CD4-positive, alpha-beta T cell treated with Interleukin-10 for 1 hour (primary cell): Measurements from ENCODE around the gene CCDC142.
A peak's percentile ranks its signal among the peaks of the same experiment; 100 is the strongest.

Experiments used
- DNase-seq: peaks from one replicate; pipeline ENCODE4 v3.0.0-alpha.2; 2020

Gene CCDC142

DNA sequence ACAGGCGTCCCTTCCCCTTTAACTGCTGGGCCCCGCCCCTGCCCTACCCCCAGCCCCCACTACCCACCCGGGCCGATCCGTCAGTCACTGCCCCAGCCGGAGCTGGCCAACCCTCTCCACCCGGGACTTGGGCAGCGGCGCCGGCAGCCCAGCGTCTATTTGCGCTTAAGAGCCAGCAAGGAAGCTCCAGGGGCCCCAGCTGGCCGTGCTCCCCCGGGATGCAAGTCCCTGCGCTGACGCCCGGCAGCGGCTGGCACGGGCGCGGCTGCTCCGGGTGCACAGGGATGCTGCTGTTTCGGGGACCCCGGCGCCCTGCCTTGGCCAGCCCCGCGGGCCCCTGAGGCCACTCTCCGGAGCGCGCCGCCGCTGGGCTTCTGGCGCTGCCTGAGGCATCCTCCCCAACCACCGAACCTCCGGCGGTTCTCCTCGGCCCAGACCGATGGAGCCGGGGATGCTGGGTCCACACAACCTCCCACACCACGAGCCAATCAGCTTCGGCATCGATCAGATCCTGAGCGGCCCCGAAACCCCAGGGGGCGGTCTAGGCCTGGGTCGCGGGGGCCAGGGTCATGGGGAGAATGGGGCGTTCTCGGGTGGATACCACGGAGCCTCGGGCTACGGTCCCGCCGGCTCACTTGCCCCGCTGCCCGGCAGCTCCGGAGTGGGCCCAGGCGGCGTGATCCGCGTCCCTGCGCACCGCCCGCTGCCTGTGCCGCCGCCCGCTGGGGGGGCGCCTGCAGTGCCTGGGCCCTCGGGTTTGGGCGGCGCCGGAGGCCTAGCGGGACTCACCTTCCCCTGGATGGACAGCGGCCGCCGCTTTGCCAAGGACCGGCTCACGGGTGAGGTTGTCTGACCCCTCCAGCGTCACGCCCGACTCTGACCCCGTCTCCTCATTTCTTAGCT lies 31.8 kb upstream of the CCDC142 start, which contains the start of gene TLX2:
Gene TLX2, plus strand, starts transcription at position 83 of the 903 bp plus-strand sequence. Its CDS starts 357 bp downstream, at position 440.
- no peak for DNase-seq

GRCh38 chr2:74513605-74514367 lies 31.0 kb upstream of the CCDC142 start:
- no peak for DNase-seq

DNA sequence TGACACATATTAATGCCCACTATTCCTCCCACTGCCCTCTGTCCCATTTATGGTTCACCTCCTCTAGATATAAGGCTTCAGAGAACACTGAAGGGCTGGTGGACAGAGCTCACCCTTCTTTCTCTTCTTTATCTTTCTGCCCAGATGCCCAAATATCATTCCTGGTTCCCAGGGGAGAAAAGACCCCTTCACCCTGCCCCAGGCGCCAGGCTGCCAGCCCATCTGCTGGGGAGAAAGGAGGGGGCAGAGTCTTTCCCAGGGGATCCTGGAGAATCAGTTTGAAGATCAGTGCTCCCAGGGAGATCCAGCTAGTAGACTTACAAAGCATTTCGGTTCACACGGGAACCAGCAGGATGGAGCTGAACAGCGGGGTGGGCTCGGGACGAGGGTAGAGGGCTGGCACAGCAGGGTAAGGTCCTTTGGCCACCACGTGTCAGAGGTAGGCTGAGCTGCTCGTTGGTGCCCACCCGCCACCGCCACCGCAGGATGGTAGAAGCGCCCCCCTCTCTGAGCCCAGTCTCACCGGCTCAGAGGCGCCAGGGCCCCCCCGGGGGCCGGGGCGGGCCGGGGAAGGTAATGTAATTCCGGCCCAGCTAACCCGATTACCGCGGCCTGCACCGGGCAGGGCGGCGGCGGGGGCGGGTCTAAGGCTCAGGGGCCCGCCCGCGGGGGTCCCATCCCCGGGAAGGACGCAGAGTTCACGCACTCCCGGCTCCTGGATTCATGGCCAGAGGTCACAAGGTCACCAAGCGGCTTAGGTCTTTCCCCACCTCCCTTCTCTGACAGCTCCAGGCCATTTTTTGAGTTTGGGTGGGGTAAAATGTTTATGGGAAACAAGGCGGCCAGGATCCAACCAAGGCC lies 30.2 kb upstream of the CCDC142 start:
- DNase-seq = no peak

GRCh38 chr2:74511104-74511989 lies 28.5 kb upstream of the CCDC142 start:
- no peak for DNase-seq

DNA sequence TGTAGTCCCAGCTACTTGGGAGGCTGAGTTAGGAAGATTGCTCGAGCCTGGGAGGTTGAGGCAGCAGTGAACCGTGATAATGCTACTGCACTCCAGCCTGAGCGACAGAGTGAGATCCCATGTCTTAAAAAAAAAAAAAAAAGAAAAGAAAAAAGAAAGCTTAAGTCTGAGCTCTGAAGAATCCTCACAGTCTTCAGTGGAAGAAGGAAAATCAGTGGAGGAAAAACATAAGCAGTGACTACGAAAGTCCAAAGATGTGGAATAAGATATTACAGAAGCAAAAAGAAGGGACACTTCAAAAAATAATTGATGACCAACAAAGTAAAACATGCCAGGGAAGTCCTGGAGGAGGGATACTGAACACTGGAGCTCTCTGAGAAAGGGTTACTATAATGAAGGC lies 27.5 kb upstream of the CCDC142 start:
- no peak for DNase-seq

DNA sequence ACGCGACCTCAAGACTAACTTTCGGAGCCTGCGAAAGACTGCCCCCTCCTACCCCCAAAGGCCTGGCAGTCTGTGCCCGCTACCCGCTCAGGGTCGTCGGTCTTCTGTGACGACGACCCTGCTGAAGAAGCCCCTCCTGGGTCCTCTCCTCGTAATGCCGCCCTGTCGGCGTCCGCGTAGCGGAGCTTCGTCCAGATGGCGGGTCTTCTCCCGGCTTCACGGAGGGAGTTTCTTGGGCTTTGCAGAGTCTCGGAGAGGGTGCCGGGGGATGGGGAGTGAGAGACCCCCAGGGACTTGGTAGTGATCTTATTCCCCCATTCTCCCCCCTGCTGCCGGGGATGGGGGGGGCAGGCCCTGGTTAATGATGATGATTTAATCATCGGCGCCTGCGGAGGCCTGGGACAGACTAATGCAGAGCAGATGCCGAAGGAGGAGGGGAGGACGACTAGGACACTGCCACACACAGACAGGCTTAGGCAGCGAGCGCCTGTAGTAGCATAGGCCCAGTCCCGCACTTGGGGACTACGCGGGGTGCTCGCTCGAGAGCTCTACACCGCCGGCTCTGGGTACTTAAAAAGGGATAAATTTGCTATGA lies 25.2 kb upstream of the CCDC142 start:
- DNase-seq = no peak

DNA sequence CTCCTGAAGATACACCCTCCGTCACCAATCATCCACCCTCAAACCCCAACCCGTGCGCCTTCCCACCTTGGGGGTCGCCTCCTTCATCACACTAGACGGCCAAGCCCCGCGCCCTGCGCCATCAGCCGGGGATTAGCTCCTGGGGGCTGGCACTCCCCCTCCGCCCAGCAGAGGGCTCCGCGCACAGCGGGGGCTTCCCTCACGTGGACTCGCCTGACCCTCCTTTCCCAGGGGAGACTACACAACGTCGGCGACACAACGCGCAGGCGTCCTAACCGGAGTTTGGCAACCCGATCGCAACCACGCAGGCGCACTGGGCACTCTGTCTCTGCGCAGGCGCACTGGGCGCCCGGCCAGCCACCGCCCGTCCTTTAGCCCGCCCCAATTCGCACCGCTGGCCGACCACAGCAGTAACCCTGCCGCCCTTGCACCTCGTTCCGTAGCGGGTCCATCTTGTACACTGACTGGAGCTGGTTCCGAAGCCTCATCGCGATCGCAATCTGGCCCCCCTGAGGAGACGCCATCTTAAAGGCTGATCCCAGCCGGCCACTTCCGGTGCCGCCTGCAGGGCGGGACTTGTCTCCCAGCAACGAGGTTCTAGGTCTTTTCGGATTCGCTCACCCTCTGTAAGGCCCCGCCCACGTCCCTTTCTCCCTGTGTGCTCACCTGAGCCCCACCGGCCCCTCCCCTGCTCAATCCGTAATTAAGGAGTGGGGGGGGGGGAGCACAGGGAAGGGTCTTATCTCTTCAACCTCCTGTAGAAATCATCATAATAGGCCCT lies 24.5 kb upstream of the CCDC142 start, which contains the start of gene PCGF1:
Gene PCGF1, minus strand, starts transcription at position 551 of the 781 bp plus-strand sequence. Its CDS starts 27 bp downstream, at position 524.
- DNase-seq = peak; percentile 98

DNA sequence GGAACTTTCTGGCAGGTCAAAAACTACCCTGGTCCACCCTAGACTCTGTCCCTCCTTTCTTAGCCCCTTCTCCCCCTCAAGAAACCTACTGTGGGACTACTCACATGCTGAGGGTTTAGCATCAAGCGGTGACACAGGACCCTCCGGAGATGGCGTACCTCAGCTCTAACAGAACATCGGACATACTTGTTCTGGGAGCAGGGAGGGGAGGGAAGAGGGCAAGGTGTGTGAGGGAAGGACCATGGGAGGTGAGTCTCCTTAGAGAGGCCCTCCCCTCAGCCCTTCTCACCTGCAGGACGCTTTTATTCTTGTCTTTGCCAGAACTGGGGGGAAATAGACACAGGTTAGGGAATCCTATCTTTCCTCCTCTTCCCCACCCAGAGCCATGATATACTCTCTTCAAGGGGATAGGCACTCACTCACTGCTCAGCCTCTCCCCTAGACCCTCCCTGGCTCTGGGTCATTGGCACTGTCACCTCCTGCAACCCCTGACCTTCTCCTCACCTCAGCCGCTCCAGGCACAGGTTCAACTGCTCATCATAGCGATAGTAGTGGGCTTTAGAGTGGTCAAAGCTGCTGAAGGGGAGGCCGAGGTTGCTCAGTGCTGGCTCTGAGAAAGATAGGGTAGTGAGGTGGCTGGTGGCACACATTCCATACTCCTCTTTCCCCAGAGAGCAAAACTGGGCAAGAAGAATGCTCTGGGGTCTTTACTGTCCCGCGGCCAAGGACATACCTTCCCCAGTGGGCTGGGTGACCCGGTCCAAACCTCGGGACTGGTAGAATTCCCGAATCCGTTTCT lies 22.8 kb upstream of the CCDC142 start:
- DNase-seq = no peak

DNA sequence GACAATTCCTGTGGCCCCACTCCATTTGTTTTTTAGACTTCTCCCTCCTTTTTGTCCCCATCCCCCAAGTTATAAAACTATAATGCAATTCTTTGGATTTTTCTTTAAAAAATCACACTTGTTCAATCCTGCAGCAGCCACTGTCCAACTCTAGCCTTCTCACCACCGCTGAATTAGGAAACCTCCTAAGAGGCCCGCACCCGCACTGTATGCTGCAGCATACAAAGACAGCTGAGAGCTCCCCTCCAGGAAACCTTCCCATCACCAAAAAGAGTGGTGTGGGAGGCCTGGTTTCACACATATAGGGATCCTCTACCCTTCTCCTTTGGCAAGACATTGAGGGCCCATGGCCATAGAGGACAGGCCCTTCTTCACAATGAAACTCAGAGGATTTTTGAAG lies 21.8 kb upstream of the CCDC142 start:
- DNase-seq = no peak

GRCh38 chr2:74503506-74504475 lies 21.0 kb upstream of the CCDC142 start:
- DNase-seq = no peak

- DNase-seq = peak; percentile 42
Observed at GRCh38 chr2:74502720-74503505, 20.1 kb upstream of the CCDC142 start.

DNA sequence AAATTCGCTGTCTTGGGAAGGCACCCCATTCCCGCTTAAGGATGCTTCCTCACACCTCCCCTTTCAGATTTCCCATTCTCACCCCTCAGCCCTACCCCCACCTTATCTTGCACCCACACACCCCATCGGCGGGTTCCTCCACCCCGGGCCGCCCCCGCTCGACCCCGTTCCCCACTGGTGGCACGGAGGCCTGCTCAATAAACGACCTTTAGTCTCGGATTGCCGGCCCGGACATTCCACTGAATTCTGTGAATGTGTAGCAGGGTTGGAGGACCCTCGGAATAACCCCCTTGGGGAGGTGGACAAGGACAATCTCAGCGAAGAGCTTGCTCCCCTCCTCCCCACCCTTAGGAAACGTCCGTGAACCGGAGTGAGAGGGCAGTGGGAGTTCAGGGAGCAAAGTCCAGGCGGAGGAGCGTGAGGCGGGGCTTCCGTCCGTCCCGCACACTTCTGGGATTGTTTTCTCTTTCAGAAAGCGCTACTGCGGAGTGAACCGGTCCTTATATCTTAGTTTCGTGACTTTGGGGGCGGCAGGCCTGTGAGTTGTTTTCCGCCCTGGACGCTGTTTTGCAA lies 19.4 kb upstream of the CCDC142 start:
- no peak for DNase-seq

DNA sequence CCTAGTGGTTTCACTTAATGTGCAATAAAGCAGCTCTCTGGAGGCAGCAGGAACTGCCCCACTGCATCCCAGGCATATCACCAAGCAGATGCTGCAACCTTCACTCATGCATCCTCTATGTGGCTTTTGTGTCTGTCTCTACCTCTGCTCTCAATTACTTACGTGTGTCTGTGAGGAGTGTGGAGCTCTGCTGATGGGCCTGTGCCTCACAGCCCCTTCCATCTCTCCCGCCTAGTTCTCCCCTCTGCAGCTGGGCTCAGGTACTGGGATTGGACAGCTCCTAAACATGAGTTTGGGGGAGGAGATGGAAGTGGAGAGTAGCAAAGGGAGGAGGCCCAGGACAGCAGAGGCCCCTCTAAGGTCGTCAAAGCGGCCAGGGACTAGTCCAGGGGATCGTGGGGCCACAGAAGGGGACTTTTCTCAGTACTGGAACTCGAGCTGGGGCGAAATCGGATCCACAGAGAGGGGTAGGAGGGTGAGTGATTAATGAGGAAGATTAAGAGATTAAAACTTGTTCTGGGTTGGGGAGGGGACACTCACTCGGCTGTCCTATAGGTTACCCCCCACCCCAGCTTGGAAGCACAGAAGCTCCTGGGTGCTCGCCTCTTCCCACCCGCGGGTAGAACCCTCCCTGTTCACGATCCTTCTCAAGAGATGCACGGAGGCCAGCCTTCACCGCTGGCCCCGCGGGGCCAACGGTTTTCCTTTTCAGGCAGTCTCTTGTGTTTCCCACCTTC lies 18.7 kb upstream of the CCDC142 start:
- DNase-seq = no peak

GRCh38 chr2:74500578-74500946 lies 17.8 kb upstream of the CCDC142 start:
- DNase-seq = no peak

- no peak for DNase-seq
Observed at GRCh38 chr2:74499940-74500577, 17.3 kb upstream of the CCDC142 start.
